Subcutaneous abdominal adipose tissue (tissue), 5 donors: ENCODE data around the gene NDUFB2.
"Not testable (repeated sequence)": the region's sequence is repeated elsewhere in the genome, so short reads cannot be mapped to it uniquely, and the experiment has no call there.

Experiments
- H3K27ac ChIP-seq: one replicate; pipeline ENCODE4 v1.7.0; 2013; ENCODE audit warnings: low read depth, mild to moderate bottlenecking, inconsistent platforms, low read length, moderate library complexity
- H3K27me3 ChIP-seq, 5 donors: one replicate each; pipeline ENCODE4 v1.7.0; 2013; ENCODE audit warnings: low read length in 5 of 5, inconsistent platforms in 1 of 5; ENCODE audit not compliant: control insufficient read depth in 5 of 5, insufficient read depth in 4 of 5
- H3K36me3 ChIP-seq, 5 donors: one replicate each; pipeline ENCODE4 v1.7.0; 2013; ENCODE audit warnings: low read length in 5 of 5; ENCODE audit not compliant: control insufficient read depth in 5 of 5, insufficient read depth in 5 of 5
- H3K4me1 ChIP-seq, 5 donors: one replicate each; pipeline ENCODE4 v1.7.0; 2013; ENCODE audit warnings: low read length in 5 of 5, mild to moderate bottlenecking in 3 of 5, moderate library complexity in 1 of 5; ENCODE audit not compliant: control insufficient read depth in 5 of 5, insufficient read depth in 5 of 5
- H3K4me3 ChIP-seq, 5 donors: one replicate each; pipeline ENCODE4 v1.7.0; 2013; ENCODE audit warnings: low read length in 5 of 5, low read depth in 1 of 5
- H3K9ac ChIP-seq, 5 donors: one replicate each; pipeline ENCODE4 v1.7.0; 2013; ENCODE audit warnings: low read length in 5 of 5, mild to moderate bottlenecking in 4 of 5, moderate library complexity in 3 of 5
- H3K9me3 ChIP-seq, 5 donors: one replicate each; pipeline ENCODE4 v1.7.0; 2013; ENCODE audit warnings: low read length in 5 of 5; ENCODE audit not compliant: control insufficient read depth in 5 of 5
- donor health status: healthy.
- donor health status: healthy.
- donor health status: healthy.
- donor health status: healthy.
- donor health status: healthy.

Gene NDUFB2

DNA sequence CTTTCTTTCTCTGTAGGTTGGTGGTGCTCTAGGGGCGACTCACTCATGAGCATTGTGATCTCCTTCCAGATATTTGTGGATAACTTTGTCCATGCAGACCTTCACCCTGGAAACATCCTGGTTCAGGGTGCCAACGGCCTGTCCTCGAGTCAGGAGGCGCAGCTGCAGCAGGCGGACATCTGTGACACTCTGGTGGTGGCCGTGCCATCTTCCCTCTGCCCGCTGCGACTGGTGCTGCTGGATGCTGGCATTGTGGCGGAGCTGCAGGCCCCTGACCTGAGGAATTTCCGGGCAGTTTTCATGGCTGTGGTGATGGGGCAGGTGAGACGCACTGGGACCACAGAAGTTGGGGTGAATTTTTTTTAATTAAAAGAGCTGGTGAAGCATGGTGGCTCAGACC lies 9.6 kb upstream of the NDUFB2 start:
- no peak overlapping the region for H3K9ac ChIP-seq
- H3K4me3 ChIP-seq = no peak overlapping the region
- H3K36me3 ChIP-seq = peaks cover 0 to 73% (median 53%) of the 10 kb centered on the region in 5 donors
- no peaks in the 10 kb centered on the region for H3K9me3 ChIP-seq
- H3K27me3 ChIP-seq = no peaks in the 10 kb centered on the region
- H3K27ac ChIP-seq = no peak overlapping the region
- H3K4me1 ChIP-seq = no peaks in the 10 kb centered on the region

DNA sequence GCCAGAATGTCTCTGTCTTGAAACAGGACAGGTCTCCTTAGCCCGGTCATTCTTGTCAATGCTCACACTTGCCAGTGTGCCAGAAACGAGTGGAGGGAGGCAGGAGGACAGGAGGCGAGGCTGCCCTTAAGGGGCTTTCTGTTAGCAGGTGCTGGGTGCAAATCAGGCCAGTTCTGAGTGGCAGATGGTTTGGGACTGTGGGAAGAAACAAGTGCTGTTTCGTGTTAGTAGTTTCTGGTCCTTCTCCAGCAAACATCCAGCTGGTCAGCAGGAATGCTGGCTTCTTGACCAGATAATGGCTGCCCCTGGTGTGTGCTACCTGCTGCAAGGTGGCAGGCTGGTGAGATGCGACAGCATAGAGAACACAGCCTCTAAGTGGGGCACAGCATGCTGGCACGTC lies 8.2 kb upstream of the NDUFB2 start:
- peaks cover 4 to 70% (median 53%) of the 10 kb centered on the region in 5 donors for H3K36me3 ChIP-seq
- no peaks in the 10 kb centered on the region for H3K9me3 ChIP-seq
- no peak overlapping the region for H3K9ac ChIP-seq
- H3K27ac ChIP-seq = no peak overlapping the region
- no peaks in the 10 kb centered on the region for H3K27me3 ChIP-seq
- no peaks in the 10 kb centered on the region for H3K4me1 ChIP-seq
- H3K4me3 ChIP-seq = no peak overlapping the region

DNA sequence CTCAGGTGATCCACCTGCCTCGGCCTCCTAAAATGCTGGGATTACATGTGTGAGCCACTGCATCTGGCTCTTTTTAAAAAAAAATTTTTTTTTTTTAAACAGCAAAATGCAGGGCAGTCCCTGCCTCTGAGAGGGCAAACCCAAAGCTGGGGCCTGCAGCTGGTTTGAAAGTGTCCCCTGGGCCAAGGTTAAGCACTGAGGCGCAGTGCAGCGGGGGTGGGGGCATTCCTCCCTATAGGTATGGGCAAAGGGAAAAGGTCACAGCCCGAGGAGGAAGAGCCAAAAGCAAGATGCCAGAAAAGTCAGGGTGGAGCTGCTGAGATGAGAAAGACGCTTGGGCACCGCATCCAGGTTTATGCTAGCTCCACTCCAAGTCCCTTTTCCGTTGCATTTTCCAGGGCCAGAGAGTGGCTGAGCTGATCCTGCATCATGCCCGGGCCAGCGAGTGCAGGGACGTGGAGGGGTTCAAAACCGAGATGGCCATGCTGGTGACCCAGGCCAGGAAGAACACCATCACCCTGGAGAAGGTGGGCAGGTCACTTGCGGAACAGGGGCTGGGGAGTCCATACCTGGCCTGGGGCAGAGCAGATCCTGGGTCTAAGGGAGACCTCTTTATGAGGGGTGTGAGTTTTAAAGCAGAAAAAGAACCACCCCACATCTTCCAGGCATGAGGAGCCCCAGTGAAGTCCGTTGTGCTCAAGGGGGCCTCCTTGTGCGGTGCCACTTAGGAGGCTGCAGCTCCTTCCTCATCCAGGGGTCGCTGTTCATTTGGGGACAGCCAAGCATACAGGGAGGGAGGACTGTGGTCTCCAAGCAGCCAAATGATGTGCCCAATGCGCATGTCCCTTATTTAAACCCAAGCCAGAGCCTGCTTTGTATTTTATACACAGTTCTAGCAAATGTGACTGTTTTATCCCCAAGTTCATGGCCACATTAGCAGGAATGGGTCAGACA lies 7.0 kb upstream of the NDUFB2 start:
- no peak overlapping the region for H3K9ac ChIP-seq
- H3K4me1 ChIP-seq = no peaks in the 10 kb centered on the region
- H3K4me3 ChIP-seq = no peak overlapping the region
- H3K27me3 ChIP-seq = no peaks in the 10 kb centered on the region
- no peak overlapping the region for H3K27ac ChIP-seq
- H3K9me3 ChIP-seq = no peaks in the 10 kb centered on the region
- peaks cover 4 to 59% (median 44%) of the 10 kb centered on the region in 5 donors for H3K36me3 ChIP-seq

DNA sequence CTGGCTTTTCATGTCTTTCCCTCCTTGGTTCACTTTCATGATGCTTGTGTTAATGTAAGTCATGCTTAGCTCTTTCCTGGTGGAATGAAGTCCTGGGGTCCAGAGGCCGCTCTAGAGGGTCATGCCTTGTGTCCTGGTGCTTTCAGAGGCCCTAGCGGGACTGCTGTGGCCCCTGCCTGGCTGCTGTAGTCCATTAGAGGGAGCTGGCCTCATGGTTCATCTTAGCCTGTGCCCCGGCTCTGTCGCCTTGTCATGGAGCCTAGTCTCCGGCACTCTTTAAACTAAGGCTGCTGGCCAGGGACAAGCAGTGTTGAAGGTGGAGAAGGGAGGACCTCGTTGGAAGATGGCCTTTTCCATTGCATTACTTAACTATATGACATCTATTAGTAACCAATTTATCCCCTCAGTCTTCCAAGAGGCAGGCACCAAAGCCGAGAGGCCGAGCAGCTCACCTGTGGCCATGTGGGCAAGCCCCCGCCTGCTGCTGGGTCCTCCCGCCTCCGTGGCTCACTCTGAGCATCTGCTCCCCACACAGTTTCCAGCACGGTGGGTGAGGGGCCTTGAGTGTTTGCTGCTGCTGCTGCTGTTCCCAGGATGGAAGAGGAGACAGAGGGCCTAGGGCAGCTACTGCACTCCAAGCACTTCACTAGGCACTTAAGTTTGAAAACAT lies 5.0 kb upstream of the NDUFB2 start:
- peaks cover 0 to 8% (median 7%) of the 10 kb centered on the region in 5 donors for H3K4me1 ChIP-seq
- no peaks in the 10 kb centered on the region for H3K9me3 ChIP-seq
- H3K36me3 ChIP-seq = peaks cover 4 to 56% (median 35%) of the 10 kb centered on the region in 5 donors

DNA sequence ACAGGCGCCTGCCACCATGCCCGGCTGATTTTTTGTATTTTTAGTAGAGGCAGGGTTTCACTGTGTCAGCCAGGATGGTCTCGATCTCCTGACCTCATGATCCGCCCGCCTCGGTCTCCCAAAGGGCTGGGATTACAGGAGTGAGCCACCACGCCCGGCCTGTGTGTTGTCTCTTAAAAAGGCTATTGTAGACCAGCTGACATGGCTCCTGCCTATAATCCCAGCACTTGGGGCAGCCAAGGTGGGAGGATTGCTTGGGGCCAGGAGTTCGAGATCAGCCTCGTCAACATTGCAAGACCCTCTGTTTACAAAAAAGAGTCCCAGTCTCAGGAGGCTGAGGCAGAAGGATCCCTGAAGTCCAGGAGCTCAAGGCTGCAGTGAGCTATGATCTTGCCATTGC lies 2.7 kb upstream of the NDUFB2 start:
- H3K9me3 ChIP-seq, H3K9ac ChIP-seq, H3K4me3 ChIP-seq, H3K27ac ChIP-seq, H3K27me3 ChIP-seq: not testable (repeated sequence)
- peaks cover 4 to 35% (median 23%) of the 10 kb centered on the region in 5 donors for H3K36me3 ChIP-seq
- peaks cover 6 to 25% (median 21%) of the 10 kb centered on the region in 5 donors for H3K4me1 ChIP-seq

More for the DNA sequence above, 5.0 kb upstream of the NDUFB2 start:
- Histone ChIP-seq H3K27me3 (no peaks in the 10 kb centered on the region), H3K4me3 (no peak overlapping the region), H3K27ac (no peak overlapping the region), H3K9ac (no peak overlapping the region)

DNA sequence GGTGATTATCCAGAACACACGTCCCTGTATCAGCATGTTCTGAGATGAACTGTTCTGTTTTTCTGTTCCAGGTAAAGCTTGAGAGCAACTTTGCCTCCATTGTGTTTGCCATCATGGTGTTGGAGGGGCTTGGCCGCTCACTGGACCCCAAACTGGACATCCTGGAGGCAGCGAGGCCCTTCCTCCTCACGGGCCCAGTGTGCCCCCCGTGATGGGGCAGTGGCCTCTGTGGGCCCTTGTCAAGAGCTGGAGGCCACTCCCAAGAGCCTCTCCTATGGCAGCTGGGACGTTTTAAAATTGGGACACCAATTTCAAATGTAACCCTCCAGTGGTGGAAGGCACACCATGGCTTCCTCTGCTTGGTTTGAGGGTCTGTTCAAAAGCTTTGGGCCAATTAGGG lies 1.9 kb upstream of the NDUFB2 start:
- Histone ChIP-seq H3K4me1 (peaks cover 6 to 25% (median 21%) of the 10 kb centered on the region in 5 donors), H3K27me3 (no peaks in the 10 kb centered on the region), H3K4me3 (no peak overlapping the region), H3K9me3 (no peaks in the 10 kb centered on the region), H3K9ac (no peak overlapping the region), H3K36me3 (peaks cover 4 to 29% (median 19%) of the 10 kb centered on the region in 5 donors), H3K27ac (no peak overlapping the region)

DNA sequence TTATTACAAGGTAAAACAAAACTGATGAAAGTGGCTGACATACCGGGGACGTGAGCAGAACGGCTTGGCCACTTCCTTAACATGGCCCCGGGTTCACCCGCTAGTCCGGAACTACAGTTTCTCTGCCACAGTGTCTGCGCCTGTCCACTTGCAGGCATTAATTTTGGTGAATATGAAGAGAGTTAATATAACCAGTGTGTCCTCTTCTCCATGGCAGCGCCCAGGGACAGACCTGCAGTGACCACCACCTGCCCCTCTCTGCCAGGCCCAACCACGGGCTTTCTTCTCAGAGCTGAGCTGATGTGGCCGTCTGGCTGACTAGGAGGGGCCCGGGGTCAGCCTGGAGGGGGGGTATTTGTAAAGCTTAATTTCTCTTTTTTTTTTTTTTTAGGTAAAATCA lies 1.1 kb upstream of the NDUFB2 start:
- Histone ChIP-seq H3K4me1 (peaks cover 6 to 25% (median 21%) of the 10 kb centered on the region in 5 donors), H3K36me3 (peaks cover 4 to 25% (median 14%) of the 10 kb centered on the region in 5 donors), H3K9me3 (no peaks in the 10 kb centered on the region), H3K4me3 (no peak overlapping the region), H3K27ac (no peak overlapping the region), H3K9ac (no peak overlapping the region), H3K27me3 (no peaks in the 10 kb centered on the region)

DNA sequence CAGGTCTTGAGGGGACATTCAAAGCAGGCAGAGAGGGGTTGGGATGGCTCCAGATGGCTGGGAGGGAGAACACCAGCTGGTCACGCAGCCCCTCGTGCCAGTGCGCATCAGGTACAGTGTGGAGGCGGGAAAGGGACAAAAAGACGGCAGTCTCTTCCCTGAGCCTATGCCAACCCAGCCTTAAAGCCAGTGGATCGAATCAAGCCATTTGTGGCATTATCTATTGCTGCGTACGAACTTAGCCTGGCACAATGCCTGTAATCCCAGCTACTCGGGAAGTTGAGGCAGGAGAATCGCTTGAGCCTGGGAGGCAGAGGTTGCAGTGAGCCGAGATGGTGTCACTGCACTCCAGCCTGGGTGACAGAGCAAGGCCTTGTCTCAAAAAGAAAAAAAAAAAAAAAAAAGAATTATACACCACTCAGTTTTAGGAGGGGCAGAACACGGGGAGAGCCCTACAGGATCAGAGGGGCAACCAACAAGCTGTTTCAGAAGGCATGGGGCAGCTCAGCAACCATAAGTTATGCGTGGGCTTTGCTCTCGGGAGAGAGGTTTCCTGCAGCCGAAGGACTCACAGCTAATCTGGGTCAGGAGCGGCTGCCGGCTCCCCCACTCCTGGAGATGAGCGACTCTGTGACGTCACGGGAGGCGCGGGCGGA lies 356 bp upstream of the NDUFB2 start:
- Histone ChIP-seq H3K9ac (peak overlapping the region in 4 of 5 donors; percentile 84 to 89 (median 86)), H3K27me3 (no peaks in the 10 kb centered on the region)

DNA sequence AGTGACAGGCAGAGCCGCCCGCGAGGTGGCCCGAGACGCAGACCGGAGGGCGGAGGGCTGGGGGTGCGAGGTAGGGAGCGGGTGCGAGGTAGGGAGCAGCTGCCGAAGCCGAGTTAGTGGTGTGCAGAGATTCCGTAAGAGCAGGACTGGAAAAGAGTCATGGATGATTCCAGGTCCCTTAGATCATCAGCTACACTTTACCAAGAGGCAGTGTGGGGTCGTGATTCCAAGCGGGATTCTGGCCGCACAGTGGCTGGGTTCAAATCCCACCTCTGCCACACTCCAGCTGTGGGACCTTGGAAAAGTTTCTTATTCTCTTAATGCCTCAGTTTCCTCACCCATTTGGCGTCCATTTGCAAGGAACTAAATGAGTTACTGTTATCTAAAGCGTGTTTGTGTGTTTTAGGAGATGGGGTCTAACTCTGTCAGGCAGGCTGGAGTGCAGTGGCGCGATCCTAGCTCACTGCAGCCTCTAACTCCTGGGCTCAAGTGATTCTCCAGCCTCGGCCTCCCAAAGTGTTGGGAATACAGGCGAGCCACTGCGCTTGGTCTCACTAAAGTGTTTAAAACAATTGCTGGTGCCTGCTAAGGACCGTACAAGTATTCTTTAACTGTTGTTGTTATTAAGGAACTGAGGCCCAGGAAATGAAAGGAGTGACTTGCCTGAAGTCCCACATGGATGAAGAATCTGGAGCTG lies 1.1 kb downstream of the NDUFB2 start:
- Histone ChIP-seq H3K27me3 (no peaks in the 10 kb centered on the region), H3K9ac (peak overlapping the region in 3 of 5 donors; percentile 84 to 89 (median 87)), H3K27ac (peak overlapping the region; percentile 95), H3K4me1 (peaks cover 6 to 25% (median 21%) of the 10 kb centered on the region in 5 donors), H3K36me3 (peaks cover 0 to 8% (median 3%) of the 10 kb centered on the region in 5 donors), H3K9me3 (no peaks in the 10 kb centered on the region), H3K4me3 (peak overlapping the region; percentile 80 to 93 (median 93))

More for the DNA sequence above, 356 bp upstream of the NDUFB2 start:
- peak overlapping the region; percentile 95 for H3K27ac ChIP-seq
- peak overlapping the region; percentile 62 to 93 (median 93) for H3K4me3 ChIP-seq
- no peaks in the 10 kb centered on the region for H3K9me3 ChIP-seq
- H3K36me3 ChIP-seq = peaks cover 4 to 20% (median 13%) of the 10 kb centered on the region in 5 donors
- peaks cover 6 to 25% (median 21%) of the 10 kb centered on the region in 5 donors for H3K4me1 ChIP-seq
